Smooth muscle cell (in vitro differentiated cells): Measurements from ENCODE around the gene COX19. TPM values are rescaled to one million over a fixed set of nuclear protein-coding genes. Genes with fewer than 3 reads are reported as not detected.

Experiments used
- DNase-seq: peaks from one replicate; lab custom pipeline; 2025; ENCODE audit not compliant: unreplicated experiment; lab: John Stamatoyannopoulos, UW
- H2AFZ ChIP-seq: fragments of 200-600 bp; sonication (generic); 2 replicates; pipeline ENCODE4 v1.6.0; 2016; ENCODE audit warnings: antibody characterized with exemption, low read depth, mild to moderate bottlenecking
- H3F3A ChIP-seq: fragments of 200-600 bp; sonication (generic); 2 replicates; pipeline ENCODE4 v1.6.0; 2017; ENCODE audit warnings: antibody characterized with exemption, low read depth
- H3K27ac ChIP-seq: fragments of 200-600 bp; sonication (generic); 2 replicates; pipeline ENCODE4 v1.5.1; 2016; ENCODE audit warnings: low read depth, mild to moderate bottlenecking
- H3K27me3 ChIP-seq: fragments of 200-600 bp; sonication (generic); 2 replicates; pipeline ENCODE4 v1.6.1; 2016; ENCODE audit warnings: low read depth, mild to moderate bottlenecking
- H3K36me3 ChIP-seq: fragments of 200-600 bp; sonication (generic); 2 replicates; pipeline ENCODE4 v1.5.1; 2016; ENCODE audit warnings: low read depth
- H3K4me1 ChIP-seq: fragments of 200-600 bp; sonication (generic); 2 replicates; pipeline ENCODE4 v1.5.1; 2016; ENCODE audit warnings: low read depth
- H3K4me2 ChIP-seq: fragments of 200-600 bp; sonication (generic); 2 replicates; pipeline ENCODE4 v1.6.0; 2016; ENCODE audit warnings: mild to moderate bottlenecking
- H3K4me3 ChIP-seq: fragments of 200-600 bp; sonication (generic); 2 replicates; pipeline ENCODE4 v1.5.1; 2016; ENCODE audit warnings: mild to moderate bottlenecking
- H3K79me2 ChIP-seq: fragments of 200-600 bp; sonication (generic); 2 replicates; pipeline ENCODE4 v1.6.0; 2016; ENCODE audit warnings: low read depth, mild to moderate bottlenecking
- H3K9ac ChIP-seq: fragments of 200-600 bp; sonication (generic); 2 replicates; pipeline ENCODE4 v1.6.0; 2016; ENCODE audit warnings: low read depth
- H3K9me3 ChIP-seq: fragments of 200-600 bp; sonication (generic); replicated peaks from 2 replicates; pipeline ENCODE4 v1.5.1; 2016; ENCODE audit warnings: low read depth
- H4K20me1 ChIP-seq: fragments of 200-600 bp; sonication (generic); 2 replicates; pipeline ENCODE4 v1.6.0; 2016; ENCODE audit warnings: low read depth
- WGBS: methylation state at CpG from one replicate; pipeline ENCODE4 v1.1.7; 2016; ENCODE audit warnings: low lambda C conversion rate; 5-methylcytosine and 5-hydroxymethylcytosine counted together
- polyA plus RNA-seq: library from polyadenylated mRNA; unstranded; fragments of >200 nt; fragmentation: Nextera tagmentation; extraction: Ambion mirVana; gene quantifications from 2 replicates; pipeline ENCODE4 v1.2.1, GENCODE V29; 2016
- total RNA-seq: library from RNA; depleted of rRNA; stranded (reverse); fragments of >200 nt; gene quantifications from 2 replicates; pipeline ENCODE4 v1.2.3, GENCODE V29; 2014
- TF ChIP-seq, protein P1 (sequence below): fragments of 200-600 bp; sonication (generic); IDR thresholded peaks from 2 replicates; pipeline ENCODE4 v1.5.1; 2017; ENCODE audit warnings: borderline replicate concordance, mild to moderate bottlenecking, antibody characterized with exemption; ENCODE audit not compliant: insufficient read depth, poor library complexity, severe bottlenecking

The COX19 gene
- total and polyA plus RNA-seq, 2 experiments from 2014 or later, result 10.0 to 10.4 TPM

GRCh38 chr7:996079-996872, 20.9 kb upstream of the COX19 start:
- Histone ChIP-seq H3K79me2 (no peaks in the 10 kb centered on the region), H4K20me1 (peaks cover 7% of the 10 kb centered on the region), H3K4me1 (no peaks in the 10 kb centered on the region), H2AFZ (no peak overlapping the region), H3K4me3 (no peak overlapping the region), H3K4me2 (no peak overlapping the region), H3K36me3 (no peaks in the 10 kb centered on the region), H3K9ac (no peak overlapping the region), H3K27me3 (no peaks in the 10 kb centered on the region), H3F3A (no peaks in the 10 kb centered on the region), H3K9me3 (no peaks in the 10 kb centered on the region), H3K27ac (no peak overlapping the region)
- no peak for DNase-seq
- 95% methylated on average over 33 of the region's 38 CpGs for WGBS
- TF ChIP-seq, protein P1, sequence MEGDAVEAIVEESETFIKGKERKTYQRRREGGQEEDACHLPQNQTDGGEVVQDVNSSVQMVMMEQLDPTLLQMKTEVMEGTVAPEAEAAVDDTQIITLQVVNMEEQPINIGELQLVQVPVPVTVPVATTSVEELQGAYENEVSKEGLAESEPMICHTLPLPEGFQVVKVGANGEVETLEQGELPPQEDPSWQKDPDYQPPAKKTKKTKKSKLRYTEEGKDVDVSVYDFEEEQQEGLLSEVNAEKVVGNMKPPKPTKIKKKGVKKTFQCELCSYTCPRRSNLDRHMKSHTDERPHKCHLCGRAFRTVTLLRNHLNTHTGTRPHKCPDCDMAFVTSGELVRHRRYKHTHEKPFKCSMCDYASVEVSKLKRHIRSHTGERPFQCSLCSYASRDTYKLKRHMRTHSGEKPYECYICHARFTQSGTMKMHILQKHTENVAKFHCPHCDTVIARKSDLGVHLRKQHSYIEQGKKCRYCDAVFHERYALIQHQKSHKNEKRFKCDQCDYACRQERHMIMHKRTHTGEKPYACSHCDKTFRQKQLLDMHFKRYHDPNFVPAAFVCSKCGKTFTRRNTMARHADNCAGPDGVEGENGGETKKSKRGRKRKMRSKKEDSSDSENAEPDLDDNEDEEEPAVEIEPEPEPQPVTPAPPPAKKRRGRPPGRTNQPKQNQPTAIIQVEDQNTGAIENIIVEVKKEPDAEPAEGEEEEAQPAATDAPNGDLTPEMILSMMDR, result no peak

DNA sequence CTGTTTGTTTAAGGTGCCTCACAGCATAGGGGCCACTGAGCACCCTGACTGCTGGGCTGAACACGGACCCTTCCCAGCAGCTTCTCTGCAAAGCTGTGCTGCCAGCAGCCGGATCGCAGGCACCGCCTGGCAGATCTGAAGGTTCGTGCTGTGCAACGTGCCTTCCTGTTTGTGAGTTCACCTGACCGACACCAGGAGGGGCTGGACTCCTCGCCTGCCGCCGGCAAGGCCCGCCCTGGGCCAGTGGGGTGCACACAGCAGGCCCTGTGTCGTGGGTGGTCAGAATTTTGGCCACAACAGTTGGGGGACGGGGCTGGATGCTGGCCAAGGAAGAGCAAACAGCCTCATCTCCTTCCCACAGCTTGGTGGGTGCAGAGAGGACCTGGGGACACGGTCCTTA, 20.2 kb upstream of the COX19 start:
- Histone ChIP-seq H3K4me2 (no peak overlapping the region), H3K79me2 (no peaks in the 10 kb centered on the region), H3K4me3 (no peak overlapping the region), H3K9ac (no peak overlapping the region), H4K20me1 (peaks cover 6% of the 10 kb centered on the region), H3K36me3 (no peaks in the 10 kb centered on the region), H3K9me3 (no peaks in the 10 kb centered on the region), H3K27ac (no peak overlapping the region), H3F3A (no peaks in the 10 kb centered on the region), H3K27me3 (no peaks in the 10 kb centered on the region), H3K4me1 (no peaks in the 10 kb centered on the region), H2AFZ (no peak overlapping the region)
- no peak for DNase-seq
- 95% methylated on average over 14 of the region's 14 CpGs for WGBS
- TF ChIP-seq, protein P1, result no peak

GRCh38 chr7:994592-995308, 19.4 kb upstream of the COX19 start:
- no peaks in the 10 kb centered on the region for H3F3A ChIP-seq
- no peaks in the 10 kb centered on the region for H3K27me3 ChIP-seq
- no peaks in the 10 kb centered on the region for H3K79me2 ChIP-seq
- H3K27ac ChIP-seq, result no peak overlapping the region
- no peak overlapping the region for H2AFZ ChIP-seq
- H3K9ac ChIP-seq, result no peak overlapping the region
- H3K4me1 ChIP-seq, result no peaks in the 10 kb centered on the region
- no peaks in the 10 kb centered on the region for H3K36me3 ChIP-seq
- WGBS, result 88% methylated on average over 28 of the region's 28 CpGs
- H3K4me3 ChIP-seq, result no peak overlapping the region
- no peak for DNase-seq
- H3K9me3 ChIP-seq, result no peaks in the 10 kb centered on the region
- no peak overlapping the region for H3K4me2 ChIP-seq
- TF ChIP-seq, protein P1, result no peak
- peaks cover 4% of the 10 kb centered on the region for H4K20me1 ChIP-seq
